Mucosa of rectum (tissue), 2 donors: ENCODE results near the gene CPE.

Experiments used
- H3K27ac ChIP-seq, 2 donors: one replicate each; pipeline ENCODE4 v1.7.0; 2013; ENCODE audit warnings: inconsistent platforms in 2 of 2, low read depth in 2 of 2, low read length in 2 of 2
- H3K27me3 ChIP-seq, 2 donors: one replicate each; pipeline ENCODE4 v1.7.0; 2013; ENCODE audit warnings: low read length in 2 of 2; ENCODE audit not compliant: control insufficient read depth in 2 of 2, insufficient read depth in 2 of 2
- H3K36me3 ChIP-seq, 2 donors: one replicate each; pipeline ENCODE4 v1.7.0; 2013; ENCODE audit warnings: low read length in 2 of 2; ENCODE audit not compliant: control insufficient read depth in 2 of 2, insufficient read depth in 2 of 2
- H3K4me1 ChIP-seq, 2 donors: one replicate each; pipeline ENCODE4 v1.7.0; 2013; ENCODE audit warnings: low read length in 2 of 2, mild to moderate bottlenecking in 1 of 2; ENCODE audit not compliant: control insufficient read depth in 2 of 2, insufficient read depth in 2 of 2
- H3K4me3 ChIP-seq, 2 donors: one replicate each; pipeline ENCODE4 v1.7.0; 2013; ENCODE audit warnings: low read length in 2 of 2
- H3K9ac ChIP-seq, 2 donors: one replicate each; pipeline ENCODE4 v1.7.0; 2013; ENCODE audit warnings: low read length in 2 of 2, low read depth in 1 of 2, mild to moderate bottlenecking in 1 of 2
- H3K9me3 ChIP-seq, 2 donors: one replicate each; pipeline ENCODE4 v1.7.0; 2013; ENCODE audit warnings: low read length in 2 of 2; ENCODE audit not compliant: control insufficient read depth in 2 of 2
- donor health status: healthy.
- donor health status: Normal muscosa, but diverticular disease.

Gene CPE

DNA sequence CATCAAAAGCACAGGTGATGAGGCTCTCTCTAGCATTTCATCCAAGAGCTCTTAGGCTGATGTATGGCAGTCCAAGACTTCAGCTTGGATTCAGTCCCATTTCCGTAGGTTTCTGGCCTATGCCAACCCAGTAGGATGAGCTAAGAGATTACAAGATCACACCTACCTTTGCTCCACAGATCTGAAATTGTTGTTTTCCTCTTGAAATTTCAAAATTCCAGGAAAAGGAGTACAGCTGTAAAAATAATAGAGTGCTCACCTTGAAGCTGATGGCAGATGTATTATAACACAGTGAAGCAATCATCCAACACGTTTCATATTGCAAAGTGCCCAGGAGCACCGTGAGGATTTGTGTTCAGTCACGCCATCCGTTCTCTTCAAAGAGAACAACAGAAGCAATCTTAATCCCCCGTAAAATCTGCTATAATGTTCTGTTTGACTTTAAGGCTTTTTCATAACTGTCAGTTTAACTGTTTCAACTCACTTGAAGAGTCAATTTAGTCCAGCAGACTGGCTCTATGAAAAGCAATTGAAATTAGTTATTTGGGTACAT lies 137.5 kb downstream of the CPE start:
- no peaks in the 10 kb centered on the region for H3K9me3 ChIP-seq
- no peak overlapping the region for H3K9ac ChIP-seq
- no peak overlapping the region for H3K27ac ChIP-seq
- H3K4me3 ChIP-seq: no peak overlapping the region
- H3K27me3 ChIP-seq: no peaks in the 10 kb centered on the region
- H3K36me3 ChIP-seq: no peaks in the 10 kb centered on the region
- no peaks in the 10 kb centered on the region for H3K4me1 ChIP-seq

DNA sequence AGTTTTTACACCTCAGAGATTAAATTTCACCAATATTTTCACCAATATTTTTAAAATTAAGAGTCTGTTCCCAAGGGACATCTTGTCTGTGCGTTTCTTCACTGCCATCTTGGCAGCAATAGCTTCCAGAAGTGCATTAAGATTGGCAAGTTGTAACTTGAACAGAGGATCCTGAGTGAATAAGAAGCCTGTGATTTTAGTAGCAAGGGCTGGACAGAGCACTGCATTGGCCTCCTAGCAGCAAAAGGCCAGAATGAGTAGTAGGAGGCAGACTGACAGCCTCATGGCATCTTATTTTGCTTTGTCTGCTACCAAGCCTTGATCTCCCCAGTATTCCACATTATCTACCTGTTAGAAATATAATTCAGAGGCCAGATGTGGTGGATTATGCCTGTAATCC lies 138.4 kb downstream of the CPE start:
- no peak overlapping the region for H3K27ac ChIP-seq
- H3K9ac ChIP-seq: no peak overlapping the region
- no peaks in the 10 kb centered on the region for H3K9me3 ChIP-seq
- no peaks in the 10 kb centered on the region for H3K27me3 ChIP-seq
- no peaks in the 10 kb centered on the region for H3K36me3 ChIP-seq
- no peak overlapping the region for H3K4me3 ChIP-seq
- H3K4me1 ChIP-seq: no peaks in the 10 kb centered on the region

DNA sequence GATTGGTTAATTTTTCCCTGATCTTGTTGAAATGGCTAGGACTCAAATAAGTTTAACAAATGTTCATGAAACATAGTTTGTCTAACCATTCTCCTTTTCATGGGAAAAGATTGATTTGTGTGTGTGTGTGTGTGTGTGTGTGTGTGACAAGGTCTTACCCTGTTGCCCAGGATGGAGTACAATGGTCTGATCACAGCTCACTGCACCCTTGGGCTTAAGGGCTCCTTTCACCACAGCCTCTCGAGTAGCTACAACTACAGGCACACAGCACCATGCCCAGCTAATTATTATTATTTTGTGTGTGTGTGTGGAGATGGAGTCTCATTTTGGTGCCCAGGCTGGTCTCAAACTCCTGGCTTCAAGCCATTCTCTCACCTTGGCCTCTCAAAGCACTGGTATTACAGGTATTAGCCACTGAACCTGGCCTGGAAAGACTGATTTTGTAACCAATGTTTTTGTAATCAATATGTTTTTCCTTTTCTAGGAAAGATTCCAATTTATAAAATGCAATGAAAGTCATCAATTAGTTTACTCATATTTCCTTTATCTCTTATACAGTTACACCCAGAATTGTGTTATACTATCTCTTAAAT lies 139.3 kb downstream of the CPE start:
- H3K27me3 ChIP-seq: no peaks in the 10 kb centered on the region
- no peak overlapping the region for H3K9ac ChIP-seq
- no peaks in the 10 kb centered on the region for H3K4me1 ChIP-seq
- no peaks in the 10 kb centered on the region for H3K9me3 ChIP-seq
- H3K36me3 ChIP-seq: no peaks in the 10 kb centered on the region
- H3K27ac ChIP-seq: no peak overlapping the region
- H3K4me3 ChIP-seq: no peak overlapping the region

DNA sequence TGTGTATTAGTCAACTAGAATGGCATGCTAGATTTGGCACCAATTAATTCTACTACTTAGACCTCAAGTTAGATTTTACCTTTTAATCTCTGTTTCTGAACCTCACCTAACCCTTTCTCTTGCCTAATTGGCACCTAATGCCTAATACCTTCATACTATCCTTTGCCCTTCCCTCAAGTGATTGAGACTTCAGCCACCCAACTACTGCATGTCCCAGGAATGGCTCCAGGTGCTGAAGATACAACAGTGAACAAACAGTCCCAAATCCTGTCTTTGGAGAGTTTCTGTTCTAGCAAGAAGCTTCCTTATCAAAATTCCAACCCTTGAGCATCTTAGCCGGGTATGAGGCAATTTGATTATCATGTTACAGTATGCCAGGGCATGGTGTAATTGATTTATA lies 139.9 kb downstream of the CPE start:
- Histone ChIP-seq H3K4me3 (no peak overlapping the region), H3K9ac (no peak overlapping the region), H3K9me3 (no peaks in the 10 kb centered on the region), H3K27ac (no peak overlapping the region), H3K4me1 (no peaks in the 10 kb centered on the region), H3K36me3 (no peaks in the 10 kb centered on the region), H3K27me3 (no peaks in the 10 kb centered on the region)

GRCh38 chr4:165519591-165519990 lies 140.8 kb downstream of the CPE start:
- Histone ChIP-seq H3K27ac (no peak overlapping the region), H3K9me3 (no peaks in the 10 kb centered on the region), H3K27me3 (no peaks in the 10 kb centered on the region), H3K9ac (no peak overlapping the region), H3K36me3 (no peaks in the 10 kb centered on the region), H3K4me3 (no peak overlapping the region), H3K4me1 (no peaks in the 10 kb centered on the region)

- Histone ChIP-seq H3K9ac (no peak overlapping the region), H3K4me3 (no peak overlapping the region), H3K27me3 (no peaks in the 10 kb centered on the region), H3K4me1 (no peaks in the 10 kb centered on the region), H3K36me3 (no peaks in the 10 kb centered on the region), H3K27ac (no peak overlapping the region), H3K9me3 (no peaks in the 10 kb centered on the region)
These were observed 141.3 kb downstream of the CPE start for GRCh38 chr4:165520086-165520485.

GRCh38 chr4:165522050-165522449 lies 143.2 kb downstream of the CPE start:
- Histone ChIP-seq H3K9me3 (no peaks in the 10 kb centered on the region), H3K27ac (no peak overlapping the region), H3K4me3 (no peak overlapping the region), H3K9ac (no peak overlapping the region), H3K4me1 (no peaks in the 10 kb centered on the region), H3K36me3 (no peaks in the 10 kb centered on the region), H3K27me3 (no peaks in the 10 kb centered on the region)

DNA sequence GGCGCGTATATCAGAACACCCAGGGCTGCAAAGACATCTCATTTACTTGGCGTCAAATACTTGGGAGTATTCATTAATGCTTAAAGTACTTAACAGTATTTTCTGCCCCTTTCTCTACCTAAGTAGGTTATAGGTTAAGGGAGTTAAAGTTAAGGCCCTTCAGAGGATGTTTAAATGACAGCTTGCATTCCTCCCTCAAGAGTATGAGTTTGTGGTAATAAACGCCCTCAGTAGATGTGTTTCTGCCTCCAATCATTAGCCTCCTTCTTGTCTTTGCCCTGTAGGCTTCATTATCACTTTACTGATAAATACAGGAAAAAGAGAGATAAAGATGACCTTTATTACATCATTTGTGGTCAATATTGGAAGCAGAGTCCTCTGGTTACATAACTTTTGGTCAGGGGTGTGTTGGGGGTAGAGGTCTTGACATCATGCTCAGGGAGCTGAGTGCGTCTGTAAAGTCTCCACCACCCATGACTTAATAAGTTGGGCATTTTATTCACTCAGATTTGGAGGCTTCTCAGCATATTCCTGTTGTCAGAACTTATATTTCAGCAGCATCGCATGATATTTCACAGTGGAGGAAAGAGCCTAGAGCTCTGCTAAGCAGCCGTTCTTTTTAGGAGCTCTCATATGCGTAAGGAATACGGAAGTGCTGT lies 145.9 kb downstream of the CPE start:
- no peaks in the 10 kb centered on the region for H3K4me1 ChIP-seq
- H3K36me3 ChIP-seq: no peaks in the 10 kb centered on the region
- H3K27me3 ChIP-seq: no peaks in the 10 kb centered on the region
- H3K9me3 ChIP-seq: no peaks in the 10 kb centered on the region
- no peak overlapping the region for H3K27ac ChIP-seq
- H3K9ac ChIP-seq: no peak overlapping the region
- no peak overlapping the region for H3K4me3 ChIP-seq

DNA sequence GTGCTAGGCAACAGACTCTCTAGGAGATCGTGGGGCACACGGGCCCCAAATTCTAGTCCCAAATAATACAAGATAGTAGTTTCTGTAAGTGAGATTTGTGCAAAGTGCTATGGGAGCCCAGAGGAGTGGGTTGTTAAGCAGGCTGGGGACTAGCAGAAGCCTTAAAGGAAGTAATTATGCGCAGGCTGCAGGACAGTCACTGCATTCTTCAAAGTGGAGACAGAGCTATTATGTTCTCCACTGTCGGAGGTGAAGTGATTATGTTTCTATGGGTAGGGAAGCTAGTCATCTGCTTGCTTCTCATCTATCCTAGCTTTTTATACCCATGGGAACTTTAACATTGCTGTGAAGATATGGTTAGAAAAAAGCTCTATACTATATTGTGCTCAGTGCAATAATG lies 154.2 kb downstream of the CPE start:
- Histone ChIP-seq H3K27me3 (peaks cover 0 to 3% of the 10 kb centered on the region in 2 donors), H3K36me3 (no peaks in the 10 kb centered on the region), H3K4me1 (no peaks in the 10 kb centered on the region), H3K27ac (no peak overlapping the region), H3K9me3 (no peaks in the 10 kb centered on the region), H3K9ac (no peak overlapping the region), H3K4me3 (no peak overlapping the region)

DNA sequence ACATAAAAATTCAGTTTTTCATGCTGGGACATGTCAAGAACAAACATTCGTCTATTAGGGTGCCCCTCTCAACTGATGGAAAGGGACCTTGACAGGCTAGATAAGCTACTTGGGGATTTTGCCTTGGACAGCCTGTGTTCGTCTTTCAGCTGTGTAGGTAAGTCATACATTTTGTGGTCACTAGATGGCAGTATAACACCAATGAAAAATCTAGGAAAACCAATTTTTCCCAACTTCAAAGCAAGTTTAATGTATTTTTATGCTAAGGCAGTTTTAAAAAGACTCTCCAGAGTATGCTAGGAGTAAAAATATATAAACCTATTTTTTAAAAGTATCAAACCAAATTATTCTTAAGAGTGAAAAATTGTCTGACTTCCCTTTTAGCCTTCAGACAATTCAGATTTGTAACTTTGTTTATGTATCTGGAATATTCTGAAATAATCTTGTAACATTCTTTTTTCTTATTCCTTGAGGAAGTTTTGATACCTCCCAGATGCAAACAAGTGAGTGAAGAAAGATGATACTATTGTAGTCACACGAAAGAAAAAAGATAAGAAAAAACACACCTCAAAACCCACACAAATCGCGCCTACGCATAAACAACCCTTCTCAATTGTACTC lies 158.3 kb downstream of the CPE start:
- H3K36me3 ChIP-seq: no peaks in the 10 kb centered on the region
- no peak overlapping the region for H3K9ac ChIP-seq
- H3K4me1 ChIP-seq: peaks cover 0 to 5% of the 10 kb centered on the region in 2 donors
- no peak overlapping the region for H3K4me3 ChIP-seq
- H3K9me3 ChIP-seq: no peaks in the 10 kb centered on the region
- peaks cover 0 to 3% of the 10 kb centered on the region in 2 donors for H3K27me3 ChIP-seq
- no peak overlapping the region for H3K27ac ChIP-seq
